Iris pigment epithelial cell (primary cell): ENCODE data around the gene PDLIM7.

Experiments used
- DNase-seq: peaks from one replicate; pipeline ENCODE4 v3.0.0-alpha.2; 2011; ENCODE audit warnings: low read depth

The PDLIM7 gene

GRCh38 chr5:177456591-177456964 is 40.8 kb downstream of the PDLIM7 start:
- no peak for DNase-seq

GRCh38 chr5:177455661-177456590 is 41.5 kb downstream of the PDLIM7 start:
- DNase-seq, result peak; percentile 83

DNA sequence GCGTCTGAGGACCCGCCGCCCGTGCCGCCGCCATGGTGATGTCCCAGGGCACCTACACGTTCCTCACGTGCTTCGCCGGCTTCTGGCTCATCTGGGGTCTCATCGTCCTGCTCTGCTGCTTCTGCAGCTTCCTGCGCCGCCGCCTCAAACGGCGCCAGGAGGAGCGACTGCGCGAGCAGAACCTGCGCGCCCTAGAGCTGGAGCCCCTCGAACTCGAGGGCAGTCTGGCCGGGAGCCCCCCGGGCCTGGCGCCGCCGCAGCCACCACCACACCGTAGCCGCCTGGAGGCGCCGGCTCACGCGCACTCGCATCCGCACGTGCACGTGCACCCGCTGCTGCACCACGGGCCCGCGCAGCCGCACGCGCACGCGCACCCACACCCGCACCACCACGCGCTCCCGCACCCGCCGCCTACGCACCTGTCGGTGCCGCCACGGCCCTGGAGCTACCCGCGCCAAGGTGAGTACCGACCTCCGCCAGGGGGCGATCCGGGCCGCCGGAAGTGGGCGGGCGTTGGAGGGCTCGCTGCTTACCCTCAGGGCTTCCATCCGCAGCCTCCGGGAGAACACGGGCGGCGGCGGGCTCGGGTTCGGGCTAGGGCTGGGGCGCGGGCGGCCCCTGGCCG is 42.3 kb downstream of the PDLIM7 start:
- DNase-seq, result peak; percentile 73

GRCh38 chr5:177454397-177455035 is 42.9 kb downstream of the PDLIM7 start:
- DNase-seq, result peak; percentile 81

GRCh38 chr5:177453852-177454396 is 43.5 kb downstream of the PDLIM7 start:
- DNase-seq, result no peak

- DNase-seq, result no peak
These were observed 44.4 kb downstream of the PDLIM7 start for GRCh38 chr5:177452688-177453638.

DNA sequence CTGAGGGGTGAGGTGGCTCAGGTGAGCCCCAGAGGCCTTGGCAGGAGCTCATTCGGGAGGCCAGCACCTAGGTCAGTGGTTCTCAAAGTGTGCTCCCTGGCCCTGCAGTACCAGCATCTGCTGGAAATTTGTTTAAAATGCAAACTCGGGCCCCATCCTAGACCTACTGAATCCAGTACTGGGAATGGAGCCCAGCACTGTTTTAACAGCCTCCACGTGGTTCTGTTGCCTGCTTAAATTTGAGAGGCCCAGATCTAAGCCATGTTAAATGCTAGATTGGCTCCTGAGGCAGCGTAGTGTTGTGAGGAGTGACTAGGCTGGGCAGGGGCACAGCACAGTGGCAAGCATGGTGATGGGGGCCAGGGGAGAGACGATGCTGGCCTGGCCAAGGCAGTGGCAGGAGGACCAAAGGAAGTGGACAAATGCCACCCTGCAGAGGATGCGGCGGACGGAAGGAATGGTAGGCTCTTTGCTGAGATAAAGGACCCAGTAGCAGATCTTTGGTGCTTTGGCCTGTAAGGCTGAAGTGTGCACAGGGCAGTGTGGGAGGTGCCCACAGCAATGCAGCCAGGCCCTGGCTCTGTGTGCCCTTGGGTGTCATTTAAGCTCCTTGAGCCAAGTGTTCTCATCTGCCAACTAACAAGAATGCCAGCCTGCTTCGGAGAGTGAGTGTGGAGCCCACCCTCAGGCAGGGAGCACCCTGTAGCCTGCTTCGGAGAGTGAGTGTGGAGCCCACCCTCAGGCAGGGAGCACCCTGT is 46.6 kb downstream of the PDLIM7 start:
- DNase-seq, result no peak

DNA sequence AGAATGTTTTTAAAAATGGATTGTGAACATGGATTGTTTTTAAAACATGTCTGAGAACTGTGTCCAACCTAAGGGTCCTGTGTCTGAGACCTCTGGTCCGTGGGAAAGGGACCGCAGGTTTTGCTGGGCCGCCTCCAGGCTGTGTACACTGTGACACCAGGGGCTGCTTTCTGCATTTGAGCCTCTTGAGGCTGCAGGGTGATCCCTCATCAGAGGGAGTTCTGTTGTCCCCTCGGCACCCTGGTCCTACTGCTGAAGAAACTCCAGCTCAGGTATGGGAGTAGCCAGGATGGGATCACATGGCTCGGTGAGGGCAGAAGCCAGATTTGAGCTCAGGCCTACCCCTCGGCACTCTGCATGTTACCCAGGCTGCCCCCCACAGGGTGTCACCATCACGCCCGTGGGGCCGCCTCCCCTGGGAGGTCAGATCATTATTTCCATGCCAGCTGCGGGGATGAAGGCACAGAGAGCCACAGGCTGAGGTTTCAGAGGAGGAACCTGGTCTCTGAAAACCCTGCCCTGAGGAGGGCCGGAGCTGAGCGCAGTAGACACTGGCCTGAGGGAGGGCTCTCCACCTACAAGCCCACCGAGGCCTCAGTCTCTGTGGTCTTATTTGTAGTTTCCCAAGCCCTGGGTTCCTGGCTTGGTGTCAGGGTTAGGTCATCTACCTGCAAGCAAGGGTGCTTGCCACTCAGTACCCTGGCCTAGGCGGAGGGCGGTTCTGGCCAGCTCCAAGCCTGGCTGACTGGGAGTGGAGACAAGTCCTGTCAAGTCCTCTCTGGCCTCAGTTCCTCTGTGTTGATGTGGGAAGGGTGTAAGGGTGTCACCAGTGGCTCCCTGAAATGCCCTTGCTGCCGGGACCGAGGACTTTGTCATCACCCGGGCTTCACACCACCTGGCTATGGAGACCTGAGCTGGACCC is 48.0 kb downstream of the PDLIM7 start:
- no peak for DNase-seq

DNA sequence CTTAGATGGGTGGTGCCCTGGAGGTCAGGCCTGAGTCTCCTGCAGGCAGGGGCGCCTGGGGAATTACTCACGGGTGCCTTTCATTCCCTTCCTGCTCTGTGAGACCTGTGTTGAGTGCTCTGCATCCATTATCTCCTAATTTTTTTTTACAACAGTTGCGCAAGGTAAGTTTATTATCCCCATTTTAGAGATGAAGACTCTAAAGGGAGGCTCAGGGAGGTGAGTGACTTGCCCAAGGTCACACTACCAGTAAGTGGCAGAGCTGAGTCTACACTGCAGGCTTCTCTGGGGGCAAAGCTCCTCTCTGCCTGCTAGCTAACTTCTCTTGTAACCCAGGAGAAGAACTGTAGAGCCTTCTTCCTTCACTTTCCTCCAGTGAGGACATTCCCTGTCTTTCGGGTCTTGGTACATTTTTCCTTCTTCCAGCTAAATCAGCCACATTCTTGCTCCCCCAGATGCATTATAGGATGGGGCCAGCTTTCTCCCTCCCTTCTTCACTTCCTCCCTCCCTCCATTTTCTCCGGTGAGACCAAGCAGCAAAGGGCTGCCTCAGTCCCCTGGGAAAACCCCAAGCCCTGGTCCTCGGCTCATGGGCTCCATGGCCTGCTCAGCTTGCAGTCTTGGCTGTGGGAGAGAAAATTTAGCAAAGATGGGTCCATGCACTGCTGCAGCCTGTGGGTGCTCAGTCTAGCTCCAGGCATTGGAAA is 49.0 kb downstream of the PDLIM7 start:
- no peak for DNase-seq

GRCh38 chr5:177447611-177448243 is 49.7 kb downstream of the PDLIM7 start:
- DNase-seq, result peak; percentile 45

GRCh38 chr5:177447066-177447610 is 50.3 kb downstream of the PDLIM7 start:
- DNase-seq, result no peak

DNA sequence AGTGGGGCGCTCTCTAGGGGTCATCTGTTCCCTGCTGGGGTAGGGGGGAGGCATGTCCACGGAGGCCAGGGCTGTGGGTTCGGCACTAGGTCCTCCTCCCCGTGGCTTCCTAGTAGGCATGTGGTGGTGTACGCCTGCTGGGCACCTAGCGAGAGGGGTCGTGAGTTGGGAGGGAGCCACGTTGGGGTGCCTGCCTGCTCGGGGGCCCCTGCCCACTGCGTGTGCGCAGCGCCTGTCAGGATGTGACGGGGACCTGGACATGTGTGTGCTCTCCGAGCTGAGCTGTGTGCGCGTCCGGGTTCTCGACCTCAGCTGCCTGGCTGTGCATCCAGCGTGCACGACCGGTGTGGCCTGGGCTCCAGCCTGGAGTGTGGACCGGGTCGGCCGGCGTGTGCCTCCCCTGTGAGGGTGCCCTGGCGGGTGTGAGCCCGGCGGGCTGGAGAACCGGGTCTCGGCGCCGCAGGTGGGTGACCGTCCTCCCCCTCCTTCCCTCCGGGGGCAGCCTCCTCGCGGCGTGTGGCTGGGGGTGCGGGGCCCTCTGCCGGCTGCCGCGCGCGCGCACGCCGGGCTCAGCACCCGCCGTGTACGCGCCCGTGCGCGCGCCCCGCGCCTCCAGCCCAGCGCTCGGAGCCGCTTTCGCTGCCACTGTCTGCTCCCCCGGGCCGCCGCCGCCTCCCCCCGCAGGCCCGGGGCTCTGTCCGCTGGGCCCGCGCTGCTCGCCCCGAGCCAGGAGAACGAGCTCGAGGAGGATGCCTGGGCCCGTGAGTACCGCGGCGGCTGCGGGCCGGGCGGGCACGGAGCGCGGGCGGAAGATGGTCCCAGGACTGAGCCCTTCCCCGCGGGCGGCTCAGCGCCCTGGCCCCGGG is 51.0 kb downstream of the PDLIM7 start, which contains the start of gene PRR7:
TSS of gene PRR7 (plus strand) at position 615 of the 866 bp plus-strand sequence. CDS start 8,254 bp downstream, outside the sequence.
- DNase-seq, result peak; percentile 74

GRCh38 chr5:177445917-177446199 is 51.5 kb downstream of the PDLIM7 start:
- DNase-seq, result no peak

- DNase-seq, result no peak
These were observed 52.1 kb downstream of the PDLIM7 start for GRCh38 chr5:177445052-177445916.

GRCh38 chr5:177444106-177445051 is 53.0 kb downstream of the PDLIM7 start:
- DNase-seq, result no peak
